SK-N-SH treated with all-trans-retinoic acid at 6 μM for 48 hours (cell line): ENCODE data around the gene RAPGEFL1.

Experiments used
- GLIS3 ChIP-seq: fragments of 250-450 bp; sonication (Bioruptor Pico); IDR thresholded peaks from 2 replicates; pipeline ENCODE4 v1.5.0; 2020; ENCODE audit warnings: mild to moderate bottlenecking, moderate library complexity
- ISL1 ChIP-seq: fragments of 250-450 bp; sonication (Bioruptor Pico); IDR thresholded peaks from 2 replicates; pipeline ENCODE4 v2.1.2; 2022; ENCODE audit warnings: mild to moderate bottlenecking, moderate library complexity
- TSHZ2 ChIP-seq: fragments of 250-450 bp; sonication (Bioruptor Pico); IDR thresholded peaks from 2 replicates; pipeline ENCODE4 v1.5.0; 2020; ENCODE audit warnings: mild to moderate bottlenecking, moderate library complexity
- ZFP3 ChIP-seq: fragments of 250-450 bp; sonication (Bioruptor Pico); IDR thresholded peaks from 2 replicates; pipeline ENCODE4 v1.5.0; 2020; ENCODE audit warnings: mild to moderate bottlenecking, moderate library complexity
- ZFP30 ChIP-seq: fragments of 450-650 bp; formaldehyde crosslinking; IDR thresholded peaks from 2 replicates; pipeline ENCODE4 v1.5.0; 2022; ENCODE audit warnings: mild to moderate bottlenecking, moderate library complexity
- ZNF70 ChIP-seq: fragments of 450-650 bp; formaldehyde crosslinking; IDR thresholded peaks from 2 replicates; pipeline ENCODE4 v1.5.0; 2020; ENCODE audit warnings: mild to moderate bottlenecking, moderate library complexity
- TF ChIP-seq, protein P1 (sequence below): fragments of 250-450 bp; sonication (Bioruptor Pico); IDR thresholded peaks from 2 replicates; pipeline ENCODE4 v1.5.1; 2021; ENCODE audit warnings: mild to moderate bottlenecking, moderate library complexity

GRCh38 chr17:40157973-40158372 is 19.3 kb upstream of the RAPGEFL1 start:
- TF ChIP-seq ISL1 (no peak), ZNF70 (CRISPR knock-in tag) (no peak), TSHZ2 (no peak), ZFP30 (CRISPR knock-in tag) (no peak), ZFP3 (CRISPR knock-in tag) (no peak), GLIS3 (CRISPR knock-in tag) (no peak)
- TF ChIP-seq, protein P1, sequence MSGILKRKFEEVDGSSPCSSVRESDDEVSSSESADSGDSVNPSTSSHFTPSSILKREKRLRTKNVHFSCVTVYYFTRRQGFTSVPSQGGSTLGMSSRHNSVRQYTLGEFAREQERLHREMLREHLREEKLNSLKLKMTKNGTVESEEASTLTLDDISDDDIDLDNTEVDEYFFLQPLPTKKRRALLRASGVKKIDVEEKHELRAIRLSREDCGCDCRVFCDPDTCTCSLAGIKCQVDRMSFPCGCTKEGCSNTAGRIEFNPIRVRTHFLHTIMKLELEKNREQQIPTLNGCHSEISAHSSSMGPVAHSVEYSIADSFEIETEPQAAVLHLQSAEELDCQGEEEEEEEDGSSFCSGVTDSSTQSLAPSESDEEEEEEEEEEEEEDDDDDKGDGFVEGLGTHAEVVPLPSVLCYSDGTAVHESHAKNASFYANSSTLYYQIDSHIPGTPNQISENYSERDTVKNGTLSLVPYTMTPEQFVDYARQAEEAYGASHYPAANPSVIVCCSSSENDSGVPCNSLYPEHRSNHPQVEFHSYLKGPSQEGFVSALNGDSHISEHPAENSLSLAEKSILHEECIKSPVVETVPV (CRISPR knock-in tag), result no peak
